ENCODE data around the gene CBARP. TPM values are rescaled to one million over a fixed set of nuclear protein-coding genes. Genes with fewer than 3 reads are reported as not detected.

The CBARP gene
- total RNA-seq, 6 donors from 2014 or later, result 0.30 to 1.8 (median 1.0) TPM; not detected in 2

GRCh38 chr19:1234955-1235380 is 2.8 kb downstream of the CBARP start:
- H3K4me3 ChIP-seq, result no peak overlapping the region
- ATAC-seq (ENCODE audit: low FRiP score in 2 of 2) (no peak), DNase-seq (peak in 1 of 2 donors; percentile 86)
- no peak for TF ChIP-seq POLR2AphosphoS5 (IDR thresholded peaks at IDR 0.05)
- no peak for TF ChIP-seq CTCF (IDR thresholded peaks at IDR 0.05)
- no peak for TF ChIP-seq EP300 (IDR thresholded peaks at IDR 0.05)
- no peak for TF ChIP-seq POLR2A (IDR thresholded peaks at IDR 0.05)
- no peaks in the 10 kb centered on the region for H3K36me3 ChIP-seq
- no peaks in the 10 kb centered on the region for H3K9me3 ChIP-seq
- no peak overlapping the region for H3K27ac ChIP-seq
- peaks cover 0 to 9% (median 3%) of the 10 kb centered on the region in 4 donors for H3K27me3 ChIP-seq
- 93 to 94% methylated on average over 43 of the region's 43 CpGs for WGBS, 2 donors
- peaks cover 35 to 63% (median 40%) of the 10 kb centered on the region in 4 donors for H3K4me1 ChIP-seq

- Histone ChIP-seq H3K36me3 (no peaks in the 10 kb centered on the region), H3K27ac (no peak overlapping the region), H3K9me3 (no peaks in the 10 kb centered on the region), H3K4me3 (no peak overlapping the region), H3K4me1 (peaks cover 32 to 61% (median 39%) of the 10 kb centered on the region in 4 donors), H3K27me3 (peaks cover 0 to 9% (median 3%) of the 10 kb centered on the region in 4 donors)
- 91% methylated on average over 27 to 43 of the region's 45 CpGs for WGBS, 2 donors
- no peak for ATAC-seq (ENCODE audit: low FRiP score in 2 of 2)
- TF ChIP-seq POLR2AphosphoS5 (IDR thresholded peaks at IDR 0.05) (no peak), POLR2A (IDR thresholded peaks at IDR 0.05) (no peak), CTCF (IDR thresholded peaks at IDR 0.05) (no peak), EP300 (IDR thresholded peaks at IDR 0.05) (no peak)
- peak in 1 of 2 donors; percentile 85 for DNase-seq
These were observed 3.5 kb downstream of the CBARP start for GRCh38 chr19:1234051-1234954.

GRCh38 chr19:1233115-1233667 is 4.6 kb downstream of the CBARP start:
- ATAC-seq (ENCODE audit: low FRiP score in 2 of 2), result peak in 1 of 2 donors; percentile 23
- Histone ChIP-seq H3K4me1 (peaks cover 30 to 52% (median 35%) of the 10 kb centered on the region in 4 donors), H3K27me3 (peaks cover 0 to 9% (median 3%) of the 10 kb centered on the region in 4 donors), H3K4me3 (no peak overlapping the region), H3K36me3 (peaks cover 0 to 3% (median 2%) of the 10 kb centered on the region in 4 donors), H3K9me3 (no peaks in the 10 kb centered on the region), H3K27ac (peak overlapping the region in 3 of 4 donors; percentile 30 to 45 (median 43))
- DNase-seq, result peak in 1 of 2 donors; percentile 86
- 81% methylated on average over 24 of the region's 24 CpGs; no CpG with 5 or more reads in 1 of the 2 donors for WGBS, 2 donors
- TF ChIP-seq EP300 (IDR thresholded peaks at IDR 0.05) (no peak), CTCF (IDR thresholded peaks at IDR 0.05) (no peak), POLR2A (IDR thresholded peaks at IDR 0.05) (no peak), POLR2AphosphoS5 (IDR thresholded peaks at IDR 0.05) (no peak)

- H3K27me3 ChIP-seq, result peaks cover 0 to 9% (median 3%) of the 10 kb centered on the region in 4 donors
- H3K4me3 ChIP-seq, result no peak overlapping the region
- no peak for TF ChIP-seq EP300 (IDR thresholded peaks at IDR 0.05)
- no peak for TF ChIP-seq POLR2A (IDR thresholded peaks at IDR 0.05)
- peak in 1 of 2 donors; percentile 20 for TF ChIP-seq POLR2AphosphoS5 (IDR thresholded peaks at IDR 0.05)
- H3K27ac ChIP-seq, result peak overlapping the region in 3 of 4 donors; percentile 30 to 45 (median 43)
- peak; percentile 4 to 24 for ATAC-seq (ENCODE audit: low FRiP score in 2 of 2)
- DNase-seq, result no peak
- H3K4me1 ChIP-seq, result peaks cover 27 to 48% (median 32%) of the 10 kb centered on the region in 4 donors
- H3K9me3 ChIP-seq, result no peaks in the 10 kb centered on the region
- peaks cover 0 to 8% (median 7%) of the 10 kb centered on the region in 4 donors for H3K36me3 ChIP-seq
- 37 to 45% methylated on average over 7 to 14 of the region's 15 CpGs for WGBS, 2 donors
These were observed 5.1 kb downstream of the CBARP start for GRCh38 chr19:1232652-1233072.

Measured in upper lobe of left lung (tissue), 6 donors.